SK-N-SH treated with all-trans-retinoic acid at 6 μM for 48 hours (cell line): Measurements from ENCODE around the gene PSMG1.

Source experiments
- ARNTL ChIP-seq: fragments of 450-650 bp; formaldehyde crosslinking; IDR thresholded peaks from 2 replicates; pipeline ENCODE4 v1.5.0; 2020; ENCODE audit warnings: low read depth, mild to moderate bottlenecking, moderate library complexity, borderline replicate concordance
- CSRNP3 ChIP-seq: fragments of 250-450 bp; sonication (Bioruptor Pico); IDR thresholded peaks from 2 replicates; pipeline ENCODE4 v1.5.1; 2021; ENCODE audit warnings: mild to moderate bottlenecking, moderate library complexity
- ESRRG ChIP-seq: fragments of 250-450 bp; sonication (Bioruptor Pico); IDR thresholded peaks from 2 replicates; pipeline ENCODE4 v1.6.1; 2021; ENCODE audit warnings: mild to moderate bottlenecking
- PATZ1 ChIP-seq: fragments of 250-450 bp; sonication (Bioruptor Pico); IDR thresholded peaks from 2 replicates; pipeline ENCODE4 v1.8.0; 2020; ENCODE audit warnings: mild to moderate bottlenecking, moderate library complexity, borderline replicate concordance
- ZFP30 ChIP-seq: fragments of 450-650 bp; formaldehyde crosslinking; IDR thresholded peaks from 2 replicates; pipeline ENCODE4 v1.5.0; 2022; ENCODE audit warnings: mild to moderate bottlenecking, moderate library complexity
- ZNF565 ChIP-seq: fragments of 450-650 bp; formaldehyde crosslinking; conservative IDR thresholded peaks from 2 replicates; pipeline ENCODE4 v1.5.0; 2020; ENCODE audit warnings: low read depth, mild to moderate bottlenecking, moderate library complexity
- ZNF70 ChIP-seq: fragments of 450-650 bp; formaldehyde crosslinking; IDR thresholded peaks from 2 replicates; pipeline ENCODE4 v1.5.0; 2020; ENCODE audit warnings: mild to moderate bottlenecking, moderate library complexity
- ZNF8 ChIP-seq: fragments of 450-650 bp; formaldehyde crosslinking; IDR thresholded peaks from 2 replicates; pipeline ENCODE4 v1.5.0; 2020; ENCODE audit warnings: mild to moderate bottlenecking, moderate library complexity
- TF ChIP-seq, protein P1 (sequence below): fragments of 250-450 bp; sonication (Bioruptor Pico); IDR thresholded peaks from 2 replicates; pipeline ENCODE4 v1.5.1; 2020; ENCODE audit warnings: low read depth, mild to moderate bottlenecking, moderate library complexity

- TF ChIP-seq ZNF70 (CRISPR knock-in tag) (no peak), ZNF8 (CRISPR knock-in tag) (no peak), ARNTL (CRISPR knock-in tag) (no peak), PATZ1 (CRISPR knock-in tag) (no peak), ZFP30 (no peak), ESRRG (CRISPR knock-in tag) (no peak), ZNF565 (no peak), CSRNP3 (CRISPR knock-in tag) (no peak)
- TF ChIP-seq, protein P1, sequence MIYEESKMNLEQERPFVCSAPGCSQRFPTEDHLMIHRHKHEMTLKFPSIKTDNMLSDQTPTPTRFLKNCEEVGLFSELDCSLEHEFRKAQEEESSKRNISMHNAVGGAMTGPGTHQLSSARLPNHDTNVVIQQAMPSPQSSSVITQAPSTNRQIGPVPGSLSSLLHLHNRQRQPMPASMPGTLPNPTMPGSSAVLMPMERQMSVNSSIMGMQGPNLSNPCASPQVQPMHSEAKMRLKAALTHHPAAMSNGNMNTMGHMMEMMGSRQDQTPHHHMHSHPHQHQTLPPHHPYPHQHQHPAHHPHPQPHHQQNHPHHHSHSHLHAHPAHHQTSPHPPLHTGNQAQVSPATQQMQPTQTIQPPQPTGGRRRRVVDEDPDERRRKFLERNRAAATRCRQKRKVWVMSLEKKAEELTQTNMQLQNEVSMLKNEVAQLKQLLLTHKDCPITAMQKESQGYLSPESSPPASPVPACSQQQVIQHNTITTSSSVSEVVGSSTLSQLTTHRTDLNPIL (CRISPR knock-in tag), result no peak
These were observed 1.9 kb upstream of the PSMG1 start for GRCh38 chr21:39185157-39185556.
